HG02973 (cell line): Measurements from ENCODE around the gene CDCP2.
"Not testable (repeated sequence)": the region's sequence is repeated elsewhere in the genome, so short reads cannot be mapped to it uniquely, and the experiment has no call there.

ENCODE experiments used
- ATAC-seq: cut with Tn5 transposase; IDR thresholded peaks from one replicate; pipeline ENCODE4 v1.9.1; 2021; ENCODE audit warnings: moderate library complexity; ENCODE audit not compliant: unreplicated experiment

The CDCP2 gene

GRCh38 chr1:54118704-54119103 lies 34.1 kb downstream of the CDCP2 start:
- ATAC-seq, result no peak

- no peak for ATAC-seq
Observed at GRCh38 chr1:54117815-54118563, 34.8 kb downstream of the CDCP2 start.

GRCh38 chr1:54115520-54115919 lies 37.3 kb downstream of the CDCP2 start:
- no peak for ATAC-seq

GRCh38 chr1:54114955-54115354 lies 37.8 kb downstream of the CDCP2 start:
- ATAC-seq, result no peak

- ATAC-seq, result no peak
Observed at GRCh38 chr1:54114001-54114400, 38.8 kb downstream of the CDCP2 start.

GRCh38 chr1:54112705-54113368 lies 40.0 kb downstream of the CDCP2 start:
- ATAC-seq, result no peak

- ATAC-seq, result no peak
Observed at GRCh38 chr1:54112027-54112426, 40.8 kb downstream of the CDCP2 start.

GRCh38 chr1:54111624-54112023 lies 41.2 kb downstream of the CDCP2 start:
- no peak for ATAC-seq

GRCh38 chr1:54110996-54111395 lies 41.8 kb downstream of the CDCP2 start:
- no peak for ATAC-seq

GRCh38 chr1:54109129-54110090 lies 43.4 kb downstream of the CDCP2 start:
- no peak for ATAC-seq

GRCh38 chr1:54108156-54108555 lies 44.6 kb downstream of the CDCP2 start:
- no peak for ATAC-seq

GRCh38 chr1:54107131-54107530 lies 45.7 kb downstream of the CDCP2 start:
- no peak for ATAC-seq

- ATAC-seq, result no peak
Observed at GRCh38 chr1:54105736-54106269, 47.0 kb downstream of the CDCP2 start.

GRCh38 chr1:54105080-54105479 lies 47.7 kb downstream of the CDCP2 start:
- ATAC-seq, result no peak

GRCh38 chr1:54104613-54105012 lies 48.2 kb downstream of the CDCP2 start:
- ATAC-seq, result not testable (repeated sequence)

GRCh38 chr1:54103414-54103813 lies 49.4 kb downstream of the CDCP2 start:
- ATAC-seq, result no peak

GRCh38 chr1:54100500-54100899 lies 52.3 kb downstream of the CDCP2 start:
- ATAC-seq, result no peak

- no peak for ATAC-seq
Observed at GRCh38 chr1:54099061-54099610, 53.7 kb downstream of the CDCP2 start.

- no peak for ATAC-seq
Observed at GRCh38 chr1:54096877-54097240, 55.9 kb downstream of the CDCP2 start.

- ATAC-seq, result no peak
Observed at GRCh38 chr1:54096227-54096876, 56.4 kb downstream of the CDCP2 start.
